ENCODE results near the gene KRT5. TPM values are rescaled to one million over a fixed set of nuclear protein-coding genes. Genes with fewer than 3 reads are reported as not detected.

Gene KRT5
- total RNA-seq, 1 experiment from 2014 or later = 89.7 TPM

DNA sequence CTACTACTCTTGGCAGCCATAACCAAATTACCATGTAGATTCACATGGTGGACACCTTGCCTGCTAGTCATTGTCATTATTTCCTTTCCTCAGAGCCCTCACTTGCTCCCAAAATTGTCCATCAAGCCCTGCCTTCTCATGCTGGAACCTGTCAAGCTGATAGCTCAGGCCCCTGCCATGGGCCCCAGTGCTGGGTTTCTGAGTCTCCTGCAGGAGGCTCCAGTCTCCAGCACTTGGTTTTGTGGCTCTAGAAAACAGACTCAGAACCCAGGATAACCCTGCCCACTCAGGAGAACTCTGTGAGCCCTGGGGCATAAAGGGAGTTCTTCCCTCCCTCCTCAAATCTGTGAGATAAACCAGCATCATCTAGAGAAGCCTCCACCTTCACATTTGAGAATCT lies 22.0 kb upstream of the KRT5 start:
- Histone ChIP-seq H3K27me3 (ENCODE audit: insufficient read depth, low read depth) (no peaks in the 10 kb centered on the region), H2AFZ (no peak overlapping the region), H3K36me3 (ENCODE audit: low read depth) (no peaks in the 10 kb centered on the region), H3K4me3 (no peak overlapping the region), H3K9me3 (ENCODE audit: insufficient read depth, low read depth) (no peaks in the 10 kb centered on the region), H3K9me2 (ENCODE audit: insufficient read depth) (no peaks in the 10 kb centered on the region), H3K4me2 (no peak overlapping the region), H4K20me1 (ENCODE audit: insufficient read depth) (no peaks in the 10 kb centered on the region), H3F3A (ENCODE audit: insufficient read depth, low read depth) (peaks cover 7% of the 10 kb centered on the region; the same call in 1 of the 2 replicates), H3K27ac (no peak overlapping the region), H3K79me2 (ENCODE audit: low read depth) (no peaks in the 10 kb centered on the region), H3K4me1 (replicated peaks; ENCODE audit: insufficient read depth) (peaks cover 22% of the 10 kb centered on the region)
- intact Hi-C loops (cut with micrococcal nuclease; ENCODE audit: unreplicated experiment) = no loop called here
- no peak for TF ChIP-seq EZH2 (IDR thresholded peaks at IDR 0.05; ENCODE audit: low read depth)
- TF ChIP-seq, protein P1, sequence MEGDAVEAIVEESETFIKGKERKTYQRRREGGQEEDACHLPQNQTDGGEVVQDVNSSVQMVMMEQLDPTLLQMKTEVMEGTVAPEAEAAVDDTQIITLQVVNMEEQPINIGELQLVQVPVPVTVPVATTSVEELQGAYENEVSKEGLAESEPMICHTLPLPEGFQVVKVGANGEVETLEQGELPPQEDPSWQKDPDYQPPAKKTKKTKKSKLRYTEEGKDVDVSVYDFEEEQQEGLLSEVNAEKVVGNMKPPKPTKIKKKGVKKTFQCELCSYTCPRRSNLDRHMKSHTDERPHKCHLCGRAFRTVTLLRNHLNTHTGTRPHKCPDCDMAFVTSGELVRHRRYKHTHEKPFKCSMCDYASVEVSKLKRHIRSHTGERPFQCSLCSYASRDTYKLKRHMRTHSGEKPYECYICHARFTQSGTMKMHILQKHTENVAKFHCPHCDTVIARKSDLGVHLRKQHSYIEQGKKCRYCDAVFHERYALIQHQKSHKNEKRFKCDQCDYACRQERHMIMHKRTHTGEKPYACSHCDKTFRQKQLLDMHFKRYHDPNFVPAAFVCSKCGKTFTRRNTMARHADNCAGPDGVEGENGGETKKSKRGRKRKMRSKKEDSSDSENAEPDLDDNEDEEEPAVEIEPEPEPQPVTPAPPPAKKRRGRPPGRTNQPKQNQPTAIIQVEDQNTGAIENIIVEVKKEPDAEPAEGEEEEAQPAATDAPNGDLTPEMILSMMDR (conservative IDR thresholded peaks at IDR 0.05) = no peak
- no peak for DNase-seq
- ChIA-PET POLR2A (ENCODE audit: unreplicated experiment) (no interaction called here), CTCF (no interaction called here)
- BruUV-seq (replicated peaks) = no TSS peak

DNA sequence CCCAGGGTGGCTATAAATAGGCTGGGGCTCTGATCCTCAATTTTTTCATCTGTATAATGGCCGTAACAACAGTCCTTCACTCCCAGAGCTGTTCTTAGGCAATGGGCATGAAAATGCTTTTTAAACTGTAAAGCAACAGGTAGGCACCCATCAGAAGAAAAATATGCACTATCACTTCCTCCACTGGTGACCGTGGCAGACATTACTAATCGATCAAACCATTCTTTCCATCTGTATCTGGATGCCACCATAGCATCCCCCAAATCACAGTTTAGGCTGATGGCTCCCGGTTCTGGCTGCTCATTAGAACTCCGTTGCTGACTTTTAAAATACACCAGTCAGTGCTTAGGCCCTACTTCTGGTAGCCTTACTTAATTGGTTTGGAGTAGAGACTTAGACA lies 21.5 kb upstream of the KRT5 start:
- no peaks in the 10 kb centered on the region for H3K9me3 ChIP-seq (ENCODE audit: insufficient read depth, low read depth)
- H3K9me2 ChIP-seq (ENCODE audit: insufficient read depth) = no peaks in the 10 kb centered on the region
- intact Hi-C loops (cut with micrococcal nuclease; ENCODE audit: unreplicated experiment) = no loop called here
- H3K79me2 ChIP-seq (ENCODE audit: low read depth) = no peaks in the 10 kb centered on the region
- H2AFZ ChIP-seq = no peak overlapping the region
- BruUV-seq (replicated peaks) = no TSS peak
- H3K4me1 ChIP-seq (replicated peaks; ENCODE audit: insufficient read depth) = peaks cover 22% of the 10 kb centered on the region
- H3F3A ChIP-seq (ENCODE audit: insufficient read depth, low read depth) = peaks cover 7% of the 10 kb centered on the region; the same call in 1 of the 2 replicates
- no peak overlapping the region for H3K27ac ChIP-seq
- no peak overlapping the region for H3K4me2 ChIP-seq
- TF ChIP-seq, protein P1 (conservative IDR thresholded peaks at IDR 0.05) = no peak
- no peaks in the 10 kb centered on the region for H3K27me3 ChIP-seq (ENCODE audit: insufficient read depth, low read depth)
- no peaks in the 10 kb centered on the region for H3K36me3 ChIP-seq (ENCODE audit: low read depth)
- H3K4me3 ChIP-seq = no peak overlapping the region
- POLR2A ChIA-PET (ENCODE audit: unreplicated experiment) = no interaction called here
- H4K20me1 ChIP-seq (ENCODE audit: insufficient read depth) = no peaks in the 10 kb centered on the region
- CTCF ChIA-PET = no interaction called here
- DNase-seq = no peak

DNA sequence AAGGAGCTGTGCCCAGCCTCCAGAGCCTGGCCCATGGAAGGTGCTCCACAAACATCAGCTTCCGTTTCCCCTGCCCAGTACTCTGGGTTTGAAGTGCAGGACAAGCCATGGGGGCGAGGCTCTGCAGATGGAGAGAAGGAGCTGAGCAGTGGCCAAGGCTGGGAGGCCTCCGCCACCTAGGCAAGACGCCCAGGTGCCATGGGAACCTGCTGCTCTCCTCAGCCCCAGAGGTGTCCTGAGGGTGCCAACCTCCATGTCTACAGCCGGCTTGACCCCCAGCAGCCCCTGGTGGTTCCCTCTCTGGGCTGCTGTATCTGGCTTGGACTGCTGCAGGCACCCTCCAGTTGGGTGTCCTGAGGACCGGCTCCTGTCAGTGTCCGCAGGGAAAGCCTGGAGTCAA lies 20.3 kb upstream of the KRT5 start:
- Histone ChIP-seq H4K20me1 (ENCODE audit: insufficient read depth) (no peaks in the 10 kb centered on the region), H3F3A (ENCODE audit: insufficient read depth, low read depth) (peaks cover 7% of the 10 kb centered on the region; the same call in 1 of the 2 replicates), H3K27me3 (ENCODE audit: insufficient read depth, low read depth) (no peaks in the 10 kb centered on the region), H3K4me2 (no peak overlapping the region), H3K27ac (no peak overlapping the region), H3K4me1 (replicated peaks; ENCODE audit: insufficient read depth) (peaks cover 22% of the 10 kb centered on the region), H3K9me3 (ENCODE audit: insufficient read depth, low read depth) (no peaks in the 10 kb centered on the region), H2AFZ (no peak overlapping the region), H3K79me2 (ENCODE audit: low read depth) (no peaks in the 10 kb centered on the region), H3K4me3 (no peak overlapping the region), H3K9me2 (ENCODE audit: insufficient read depth) (no peaks in the 10 kb centered on the region), H3K36me3 (ENCODE audit: low read depth) (no peaks in the 10 kb centered on the region)
- POLR2A ChIA-PET (ENCODE audit: unreplicated experiment) = interaction anchor here (0.6 kb wide), 1 partner anchor 14 kb away, joined by 4 read pairs; no protein-coding TSS in a partner anchor
- CTCF ChIA-PET = no interaction called here
- no TSS peak for BruUV-seq (replicated peaks)
- intact Hi-C loops (cut with micrococcal nuclease; ENCODE audit: unreplicated experiment) = no loop called here
- TF ChIP-seq, protein P1 (conservative IDR thresholded peaks at IDR 0.05) = no peak
- TF ChIP-seq EZH2 (IDR thresholded peaks at IDR 0.05; ENCODE audit: low read depth) = no peak
- DNase-seq = no peak

Measured in PC-9 (cell line).